NB4 (cell line): ENCODE results near the gene F11R.

Experiments
- DNase-seq: peaks from one replicate; pipeline ENCODE4 v3.0.0; 2010; ENCODE audit warnings: low read depth
- H3K4me3 ChIP-seq: one replicate; pipeline ENCODE4 v1.5.1; 2011; ENCODE audit warnings: mild to moderate bottlenecking, low read depth, low read length, moderate library complexity
- CTCF ChIP-seq: IDR thresholded peaks from one replicate; pipeline ENCODE4 v1.5.1; 2012; ENCODE audit warnings: low read depth, low read length
- MAX ChIP-seq: IDR thresholded peaks from 2 replicates; pipeline ENCODE4 v1.6.1; 2011; ENCODE audit warnings: low read depth, low read length
- MYC ChIP-seq: IDR thresholded peaks from 2 replicates; pipeline ENCODE4 v1.6.1; 2011; ENCODE audit warnings: low read depth, low read length
- POLR2A ChIP-seq: IDR thresholded peaks from 2 replicates; pipeline ENCODE4 v1.6.1; 2011; ENCODE audit warnings: mild to moderate bottlenecking; ENCODE audit not compliant: insufficient read length; ENCODE audit errors: extremely low read depth

Gene F11R

GRCh38 chr1:160961419-160961818 is 59.5 kb downstream of the F11R start:
- TF ChIP-seq CTCF, result no peak
- TF ChIP-seq POLR2A, result no peak
- no peak for TF ChIP-seq MYC
- TF ChIP-seq MAX, result no peak
- no peak overlapping the region for H3K4me3 ChIP-seq
- DNase-seq, result no peak

- TF ChIP-seq MYC, result no peak
- H3K4me3 ChIP-seq, result no peak overlapping the region
- DNase-seq, result no peak
Measured at GRCh38 chr1:160956966-160957365, 64.0 kb downstream of the F11R start.

- DNase-seq, result peak; percentile 73
- no peak within 1 kb of the TSS for H3K4me3 ChIP-seq
- TF ChIP-seq CTCF (peak; percentile 81), MYC (no peak), POLR2A (no peak), MAX (0 out of 2 replicates have a peak, but pooled peaks have one; percentile 31)
Measured at GRCh38 chr1:160954158-160955104, 66.5 kb downstream of the F11R start, which contains the start of gene ITLN2. ITLN2 (minus strand) TSS chr1:160954809; CDS start chr1:160954741, 68 bp downstream.

GRCh38 chr1:160953030-160953429 is 67.9 kb downstream of the F11R start:
- H3K4me3 ChIP-seq, result no peak overlapping the region
- DNase-seq, result no peak
- no peak for TF ChIP-seq MYC
- no peak for TF ChIP-seq CTCF
- no peak for TF ChIP-seq POLR2A
- no peak for TF ChIP-seq MAX

GRCh38 chr1:160952129-160952510 is 68.8 kb downstream of the F11R start:
- no peak for DNase-seq
- TF ChIP-seq MAX (no peak), CTCF (no peak), MYC (no peak), POLR2A (no peak)
- no peak overlapping the region for H3K4me3 ChIP-seq

GRCh38 chr1:160951443-160952128 is 69.4 kb downstream of the F11R start:
- TF ChIP-seq CTCF, result peak; percentile 82
- TF ChIP-seq POLR2A, result no peak
- TF ChIP-seq MAX, result peak; percentile 54; the same call in 1 of the 2 replicates
- peak; percentile 63; the same call in 1 of the 2 replicates for TF ChIP-seq MYC
- no peak overlapping the region for H3K4me3 ChIP-seq
- DNase-seq, result peak; percentile 76
